GM10266 (cell line): ENCODE measurements around the gene SYPL1.

Source experiments
- DNase-seq: peaks from one replicate; pipeline ENCODE4 v3.0.0; 2012; ENCODE audit errors: extremely low spot score
- CTCF ChIP-seq: IDR thresholded peaks from 2 replicates; pipeline ENCODE4 v1.5.1; 2012; ENCODE audit warnings: mild to moderate bottlenecking, low read depth; ENCODE audit not compliant: control insufficient read depth, insufficient read depth; ENCODE audit errors: missing control alignments

SYPL1 gene

DNA sequence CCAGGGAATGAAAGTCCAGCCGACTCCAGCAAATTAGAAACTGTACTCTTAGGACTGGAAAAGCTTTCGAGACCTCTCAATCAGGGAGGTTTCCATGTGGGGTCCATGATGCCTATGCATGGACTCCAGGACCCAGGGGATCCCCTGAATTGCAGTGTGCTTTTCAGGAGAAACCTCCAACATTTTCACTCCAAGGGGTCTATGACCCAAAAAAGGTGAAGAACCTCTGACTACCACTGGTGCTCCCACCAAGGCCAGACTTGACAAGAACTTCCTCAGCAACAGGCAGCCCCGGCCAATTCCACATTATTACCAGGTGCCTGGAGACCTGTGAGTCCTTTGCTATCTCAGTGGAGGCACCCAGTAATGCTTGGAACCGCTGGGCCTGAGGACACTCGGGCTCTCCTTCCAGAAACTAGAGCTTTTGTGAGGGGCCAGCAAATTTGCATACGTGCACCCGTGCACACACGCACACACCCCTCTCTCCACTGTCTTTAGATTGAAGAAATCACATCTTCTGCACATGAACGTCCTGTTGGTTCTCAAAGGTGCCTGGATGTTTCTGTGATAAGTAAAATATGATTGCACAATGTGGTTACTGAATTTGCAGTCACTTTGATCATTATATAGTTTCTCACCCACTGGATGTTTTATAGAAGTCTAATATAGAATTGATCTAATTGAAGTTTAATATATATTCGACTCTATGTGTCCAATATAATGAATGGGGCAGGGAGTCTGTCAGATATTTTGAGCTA is 54.7 kb downstream of the SYPL1 start:
- no peak for DNase-seq
- no peak for TF ChIP-seq CTCF

- DNase-seq: peak; percentile 75
- peak; percentile 93 for TF ChIP-seq CTCF
Observed at GRCh38 chr7:106056513-106057203, 55.5 kb downstream of the SYPL1 start.

- DNase-seq: no peak
- no peak for TF ChIP-seq CTCF
Observed at GRCh38 chr7:106054971-106055532, 57.1 kb downstream of the SYPL1 start.

DNA sequence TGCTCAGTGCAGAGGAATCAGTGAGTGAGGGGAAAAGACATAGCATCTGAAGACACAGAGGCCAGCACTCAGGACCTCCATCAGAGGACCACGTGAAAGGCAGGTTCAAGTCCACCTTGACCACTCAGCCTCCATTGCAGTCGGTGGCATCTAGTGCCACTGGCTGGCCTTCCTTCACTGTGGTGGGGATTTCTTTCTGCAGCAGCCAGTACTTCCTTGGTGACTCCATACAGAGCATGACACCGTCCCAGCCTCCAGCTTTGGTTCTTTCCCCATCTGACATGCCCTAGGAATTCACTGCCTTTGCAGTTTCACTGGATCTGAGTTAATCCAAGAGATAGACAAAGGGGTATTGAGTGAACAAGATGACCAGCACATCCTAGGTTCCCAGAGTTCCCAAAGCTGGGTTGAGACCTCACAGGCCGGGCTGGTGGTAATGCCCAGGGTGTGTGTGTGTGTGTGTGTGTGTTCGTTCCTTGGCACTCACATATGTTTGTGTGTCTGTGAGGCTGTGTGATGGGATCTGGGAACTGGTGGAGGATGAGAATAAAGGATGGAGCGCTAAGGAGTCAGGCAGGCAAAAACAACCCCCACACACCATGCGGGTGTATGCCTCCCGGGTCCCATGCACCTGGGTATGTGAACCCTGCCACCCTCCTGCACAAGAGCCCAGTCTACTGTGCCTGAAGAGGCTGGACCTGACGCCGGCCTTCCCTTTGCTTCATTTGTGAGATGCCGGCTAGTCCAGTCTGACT is 57.8 kb downstream of the SYPL1 start:
- no peak for DNase-seq
- TF ChIP-seq CTCF: no peak

GRCh38 chr7:106053109-106053508 is 59.0 kb downstream of the SYPL1 start:
- no peak for TF ChIP-seq CTCF
- DNase-seq: no peak

DNA sequence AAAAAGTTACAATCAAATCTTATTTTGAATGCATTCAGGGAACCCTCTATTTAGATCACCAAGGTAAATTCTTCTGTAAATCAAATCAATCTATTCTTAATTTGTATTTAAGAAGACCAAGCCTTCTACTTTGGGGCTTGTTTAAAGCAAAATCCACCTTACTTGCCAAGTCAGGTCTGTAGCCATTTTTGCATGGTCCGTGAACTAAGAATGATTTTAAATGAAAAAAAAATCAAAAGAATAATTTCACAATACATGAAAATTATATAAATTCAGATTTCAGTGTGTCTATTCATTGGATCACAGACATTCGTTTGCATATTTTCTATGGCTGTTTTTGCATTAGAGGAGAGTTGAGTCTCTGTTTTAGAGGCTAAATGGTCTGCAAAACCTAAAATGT is 59.4 kb downstream of the SYPL1 start:
- TF ChIP-seq CTCF: no peak
- no peak for DNase-seq

DNA sequence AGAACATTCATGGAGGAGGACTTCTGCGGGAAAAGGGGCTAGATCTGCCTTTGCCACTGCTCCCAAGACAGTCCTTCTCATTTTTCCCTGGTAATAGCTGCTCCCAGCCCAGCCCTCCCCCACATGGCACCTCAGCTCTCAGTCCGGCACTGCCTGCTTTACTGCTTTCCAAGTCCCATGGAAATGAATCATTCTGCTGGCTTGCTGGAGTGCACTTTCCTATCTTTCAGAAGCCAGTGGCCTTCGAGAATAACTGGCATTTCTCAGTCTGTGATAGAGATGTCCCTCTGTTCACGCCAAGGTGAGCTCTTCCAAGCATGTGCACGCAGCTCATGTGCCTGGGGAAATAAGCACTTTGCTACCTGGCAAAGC is 61.4 kb downstream of the SYPL1 start:
- no peak for DNase-seq
- no peak for TF ChIP-seq CTCF
